HG03159 (cell line): ENCODE measurements around the gene SIMC1.
"Not testable (repeated sequence)": the region's sequence is repeated elsewhere in the genome, so short reads cannot be mapped to it uniquely, and the experiment has no call there.

Experiments used
- ATAC-seq: cut with Tn5 transposase; IDR thresholded peaks from one replicate; pipeline ENCODE4 v1.9.1; 2021; ENCODE audit warnings: mild to moderate bottlenecking, moderate library complexity; ENCODE audit not compliant: unreplicated experiment

SIMC1 gene

GRCh38 chr5:176290057-176290840 lies 52.0 kb downstream of the SIMC1 start:
- ATAC-seq, result not testable (repeated sequence)

GRCh38 chr5:176305356-176305755 lies 67.1 kb downstream of the SIMC1 start:
- ATAC-seq, result not testable (repeated sequence)

GRCh38 chr5:176317534-176318374 lies 79.5 kb downstream of the SIMC1 start:
- ATAC-seq, result no peak

- ATAC-seq, result no peak
Measured at GRCh38 chr5:176319827-176320554, 81.8 kb downstream of the SIMC1 start.

- ATAC-seq, result no peak
Measured at GRCh38 chr5:176320577-176320976, 82.4 kb downstream of the SIMC1 start.

GRCh38 chr5:176334031-176334770 lies 96.0 kb downstream of the SIMC1 start:
- ATAC-seq, result no peak

GRCh38 chr5:176337913-176338312 lies 99.7 kb downstream of the SIMC1 start:
- ATAC-seq, result no peak

- ATAC-seq, result no peak
Measured at GRCh38 chr5:176339304-176339703, 101.1 kb downstream of the SIMC1 start.

- no peak for ATAC-seq
Measured at GRCh38 chr5:176341325-176342157, 103.3 kb downstream of the SIMC1 start.

GRCh38 chr5:176342158-176342483 lies 103.9 kb downstream of the SIMC1 start:
- no peak for ATAC-seq

GRCh38 chr5:176342766-176343458 lies 104.7 kb downstream of the SIMC1 start:
- no peak for ATAC-seq

- ATAC-seq, result no peak
Measured at GRCh38 chr5:176350416-176350815, 112.2 kb downstream of the SIMC1 start.

- no peak for ATAC-seq
Measured at GRCh38 chr5:176352116-176352878, 114.1 kb downstream of the SIMC1 start.

- ATAC-seq, result no peak
Measured at GRCh38 chr5:176353533-176353932, 115.3 kb downstream of the SIMC1 start.

GRCh38 chr5:176355400-176356178 lies 117.4 kb downstream of the SIMC1 start:
- no peak for ATAC-seq

GRCh38 chr5:176356179-176356566 lies 117.9 kb downstream of the SIMC1 start:
- ATAC-seq, result no peak

GRCh38 chr5:176359658-176360057 lies 121.4 kb downstream of the SIMC1 start:
- ATAC-seq, result no peak

GRCh38 chr5:176360894-176361436 lies 122.7 kb downstream of the SIMC1 start:
- no peak for ATAC-seq
